Measurements from ENCODE around the gene BRAF. TPM values are rescaled to one million over a fixed set of nuclear protein-coding genes. Genes with fewer than 3 reads are reported as not detected.
"Not testable (repeated sequence)": the region's sequence is repeated elsewhere in the genome, so short reads cannot be mapped to it uniquely, and the experiment has no call there.

Gene BRAF
- total and polyA plus RNA-seq, 2 experiments from 2014 or later = 14.0 to 42.0 TPM

GRCh38 chr7:140719721-140720120 lies 205.0 kb downstream of the BRAF start:
- Histone ChIP-seq H2AFZ (no peak overlapping the region), H3K4me2 (no peak overlapping the region), H3K4me1 (ENCODE audit: insufficient read depth) (no peaks in the 10 kb centered on the region), H3K79me2 (no peaks in the 10 kb centered on the region), H3K4me3 (no peak overlapping the region), H4K20me1 (ENCODE audit: insufficient read depth, poor library complexity, severe bottlenecking) (no peaks in the 10 kb centered on the region), H3K27ac (no peak overlapping the region), H3K36me3 (replicated peaks; ENCODE audit: insufficient read depth, low read depth) (no peaks in the 10 kb centered on the region), H3K27me3 (no peaks in the 10 kb centered on the region), H3K9me2 (replicated peaks; ENCODE audit: insufficient read depth) (no peaks in the 10 kb centered on the region), H3K9me3 (ENCODE audit: low read depth) (no peaks in the 10 kb centered on the region)
- WGBS (ENCODE audit: low lambda C conversion rate, missing lambda C conversion rate) = 83% methylated on average over 5 of the region's 5 CpGs
- DNase-seq (ENCODE audit: low spot score) = no peak
- TF ChIP-seq EZH2 (IDR thresholded peaks at IDR 0.05; ENCODE audit: borderline replicate concordance) = no peak
- TF ChIP-seq EZH2phosphoT487 (IDR thresholded peaks at IDR 0.05; ENCODE audit: low read depth, severe bottlenecking, unreplicated experiment) = no peak

GRCh38 chr7:140714331-140715040 lies 210.2 kb downstream of the BRAF start:
- Histone ChIP-seq H2AFZ (no peak overlapping the region), H3K9me3 (ENCODE audit: low read depth) (no peaks in the 10 kb centered on the region), H4K20me1 (ENCODE audit: insufficient read depth, poor library complexity, severe bottlenecking) (no peaks in the 10 kb centered on the region), H3K9me2 (replicated peaks; ENCODE audit: insufficient read depth) (no peaks in the 10 kb centered on the region), H3K27ac (no peak overlapping the region), H3K79me2 (no peaks in the 10 kb centered on the region), H3K4me3 (no peak overlapping the region), H3K4me2 (no peak overlapping the region), H3K27me3 (no peaks in the 10 kb centered on the region), H3K36me3 (replicated peaks; ENCODE audit: insufficient read depth, low read depth) (no peaks in the 10 kb centered on the region), H3K4me1 (ENCODE audit: insufficient read depth) (no peaks in the 10 kb centered on the region)
- 98% methylated on average over 10 of the region's 10 CpGs for WGBS (ENCODE audit: low lambda C conversion rate, missing lambda C conversion rate)
- no peak for DNase-seq (ENCODE audit: low spot score)
- TF ChIP-seq EZH2 (IDR thresholded peaks at IDR 0.05; ENCODE audit: borderline replicate concordance) (no peak), EZH2phosphoT487 (IDR thresholded peaks at IDR 0.05; ENCODE audit: low read depth, severe bottlenecking, unreplicated experiment) (no peak), CTCF (IDR thresholded peaks at IDR 0.05; ENCODE audit: poor library complexity) (no peak)

DNA sequence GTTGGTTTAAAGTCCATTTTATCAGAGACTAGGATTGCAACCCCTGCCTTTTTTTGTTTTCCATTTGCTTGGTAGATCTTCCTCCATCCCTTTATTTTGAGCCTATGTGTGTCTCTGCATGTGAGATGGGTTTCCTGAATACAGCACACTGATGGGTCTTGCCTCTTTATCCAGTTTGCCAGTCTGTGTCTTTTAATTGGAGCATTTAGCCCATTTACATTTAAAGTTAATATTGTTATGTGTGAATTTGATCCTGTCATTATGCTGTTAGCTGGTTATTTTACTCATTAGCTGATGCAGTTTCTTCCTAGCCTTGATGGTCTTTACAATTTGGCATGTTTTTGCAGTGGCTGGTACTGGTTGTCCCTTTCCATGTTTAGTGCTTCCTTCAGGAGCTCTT lies 212.3 kb downstream of the BRAF start:
- not testable (repeated sequence) for H2AFZ ChIP-seq; H3K27ac ChIP-seq; H3K4me3 ChIP-seq; H3K4me2 ChIP-seq; H3K9me3 ChIP-seq (ENCODE audit: low read depth); H3K4me1 ChIP-seq (ENCODE audit: insufficient read depth); H3K36me3 ChIP-seq (replicated peaks; ENCODE audit: insufficient read depth, low read depth); H3K27me3 ChIP-seq; DNase-seq (ENCODE audit: low spot score); H4K20me1 ChIP-seq (ENCODE audit: insufficient read depth, poor library complexity, severe bottlenecking); H3K9me2 ChIP-seq (replicated peaks; ENCODE audit: insufficient read depth); H3K79me2 ChIP-seq

- not testable (repeated sequence) for H3K9me3 ChIP-seq (ENCODE audit: low read depth); H3K79me2 ChIP-seq; H3K4me1 ChIP-seq (ENCODE audit: insufficient read depth); H3K27me3 ChIP-seq; H3K4me2 ChIP-seq; H3K9me2 ChIP-seq (replicated peaks; ENCODE audit: insufficient read depth); H4K20me1 ChIP-seq (ENCODE audit: insufficient read depth, poor library complexity, severe bottlenecking); H2AFZ ChIP-seq; DNase-seq (ENCODE audit: low spot score); H3K27ac ChIP-seq; H3K36me3 ChIP-seq (replicated peaks; ENCODE audit: insufficient read depth, low read depth); H3K4me3 ChIP-seq
- WGBS (ENCODE audit: low lambda C conversion rate, missing lambda C conversion rate) = 93% methylated on average over 4 of the region's 4 CpGs
Measured at GRCh38 chr7:140708764-140709163, 216.0 kb downstream of the BRAF start.

GRCh38 chr7:140707132-140707531 lies 217.6 kb downstream of the BRAF start:
- no peak for TF ChIP-seq CTCF (IDR thresholded peaks at IDR 0.05; ENCODE audit: poor library complexity)
- TF ChIP-seq EZH2phosphoT487 (IDR thresholded peaks at IDR 0.05; ENCODE audit: low read depth, severe bottlenecking, unreplicated experiment) = no peak
- TF ChIP-seq EZH2 (IDR thresholded peaks at IDR 0.05; ENCODE audit: borderline replicate concordance) = no peak
- Histone ChIP-seq H3K4me3 (no peak overlapping the region), H3K27me3 (no peaks in the 10 kb centered on the region), H2AFZ (no peak overlapping the region), H4K20me1 (ENCODE audit: insufficient read depth, poor library complexity, severe bottlenecking) (peaks cover 7% of the 10 kb centered on the region), H3K4me1 (ENCODE audit: insufficient read depth) (no peaks in the 10 kb centered on the region), H3K4me2 (no peak overlapping the region), H3K9me2 (replicated peaks; ENCODE audit: insufficient read depth) (no peaks in the 10 kb centered on the region), H3K79me2 (peaks cover 14% of the 10 kb centered on the region), H3K27ac (no peak overlapping the region), H3K9me3 (ENCODE audit: low read depth) (no peaks in the 10 kb centered on the region), H3K36me3 (replicated peaks; ENCODE audit: insufficient read depth, low read depth) (peaks cover 5% of the 10 kb centered on the region)
- DNase-seq (ENCODE audit: low spot score) = no peak
- 93% methylated on average over 5 of the region's 5 CpGs for WGBS (ENCODE audit: low lambda C conversion rate, missing lambda C conversion rate)
